ENCODE measurements around the gene EEFSEC.
A peak's percentile ranks its signal among the peaks of the same experiment; 100 is the strongest.

EEFSEC gene

GRCh38 chr3:128205558-128206145, 52.4 kb downstream of the EEFSEC start:
- no peak overlapping the region for H3K4me3 ChIP-seq (ENCODE audit: low read length)
- no peak for DNase-seq (ENCODE audit: low read depth, low spot score)

- H3K4me3 ChIP-seq (ENCODE audit: low read length), result no peak overlapping the region
- no peak for DNase-seq (ENCODE audit: low read depth, low spot score)
Observed at GRCh38 chr3:128207951-128208350, 54.7 kb downstream of the EEFSEC start.

- H3K4me3 ChIP-seq (ENCODE audit: low read length), result no peak overlapping the region
- no peak for DNase-seq (ENCODE audit: low read depth, low spot score)
Observed at GRCh38 chr3:128210711-128211110, 57.4 kb downstream of the EEFSEC start.

- no peak overlapping the region for H3K4me3 ChIP-seq (ENCODE audit: low read length)
- no peak for DNase-seq (ENCODE audit: low read depth, low spot score)
Observed at GRCh38 chr3:128214056-128214455, 60.8 kb downstream of the EEFSEC start.

- no peak for DNase-seq (ENCODE audit: low read depth, low spot score)
- H3K4me3 ChIP-seq (ENCODE audit: low read length), result no peak overlapping the region
Observed at GRCh38 chr3:128215290-128215689, 62.0 kb downstream of the EEFSEC start.

- H3K4me3 ChIP-seq (ENCODE audit: low read length), result no peak overlapping the region
- no peak for DNase-seq (ENCODE audit: low read depth, low spot score)
Observed at GRCh38 chr3:128215800-128216495, 62.7 kb downstream of the EEFSEC start.

- no peak for DNase-seq (ENCODE audit: low read depth, low spot score)
- no peak overlapping the region for H3K4me3 ChIP-seq (ENCODE audit: low read length)
Observed at GRCh38 chr3:128217702-128218547, 64.6 kb downstream of the EEFSEC start.

GRCh38 chr3:128218548-128219257, 65.4 kb downstream of the EEFSEC start:
- no peak for DNase-seq (ENCODE audit: low read depth, low spot score)
- no peak overlapping the region for H3K4me3 ChIP-seq (ENCODE audit: low read length)

GRCh38 chr3:128221328-128221727, 68.0 kb downstream of the EEFSEC start:
- H3K4me3 ChIP-seq (ENCODE audit: low read length), result no peak overlapping the region
- DNase-seq (ENCODE audit: low read depth, low spot score), result no peak

- no peak for DNase-seq (ENCODE audit: low read depth, low spot score)
- no peak overlapping the region for H3K4me3 ChIP-seq (ENCODE audit: low read length)
Observed at GRCh38 chr3:128222796-128223385, 69.6 kb downstream of the EEFSEC start.

- DNase-seq (ENCODE audit: low read depth, low spot score), result no peak
- H3K4me3 ChIP-seq (ENCODE audit: low read length), result no peak overlapping the region
Observed at GRCh38 chr3:128226186-128226725, 73.0 kb downstream of the EEFSEC start.

- DNase-seq (ENCODE audit: low read depth, low spot score), result peak; percentile 14
Observed at GRCh38 chr3:128226795-128227395, 73.6 kb downstream of the EEFSEC start.

GRCh38 chr3:128227507-128227906, 74.2 kb downstream of the EEFSEC start:
- H3K4me3 ChIP-seq (ENCODE audit: low read length), result no peak overlapping the region
- DNase-seq (ENCODE audit: low read depth, low spot score), result no peak

More at GRCh38 chr3:128226795-128227395, 73.6 kb downstream of the EEFSEC start:
- no peak overlapping the region for H3K4me3 ChIP-seq (ENCODE audit: low read length)

GRCh38 chr3:128228366-128228910, 75.2 kb downstream of the EEFSEC start:
- no peak for DNase-seq (ENCODE audit: low read depth, low spot score)
- no peak overlapping the region for H3K4me3 ChIP-seq (ENCODE audit: low read length)

- no peak for DNase-seq (ENCODE audit: low read depth, low spot score)
- H3K4me3 ChIP-seq (ENCODE audit: low read length), result no peak overlapping the region
Observed at GRCh38 chr3:128229106-128229857, 76.0 kb downstream of the EEFSEC start.

GRCh38 chr3:128231606-128232005, 78.3 kb downstream of the EEFSEC start:
- no peak overlapping the region for H3K4me3 ChIP-seq (ENCODE audit: low read length)
- no peak for DNase-seq (ENCODE audit: low read depth, low spot score)

- no peak for DNase-seq (ENCODE audit: low read depth, low spot score)
- H3K4me3 ChIP-seq (ENCODE audit: low read length), result no peak overlapping the region
Observed at GRCh38 chr3:128232376-128233178, 79.3 kb downstream of the EEFSEC start.
